A549 (cell line): ENCODE results near the gene RIOX2. TPM values are rescaled to one million over a fixed set of nuclear protein-coding genes. Genes with fewer than 3 reads are reported as not detected.

ENCODE experiments used
- ATAC-seq, 2 experiments: fragments of 200-7000 bp in 1 of 2; fragments of >200 bp in 1 of 2; cut with Nextera tagmentation in 1 of 2; cut with Tn5 transposase in 1 of 2; 3 replicates each; pipeline versions ENCODE4 v1.8.0 to v1.9.1; 2018 to 2020; ENCODE audit warnings: mild to moderate bottlenecking in 1 of 2, moderate library complexity in 1 of 2
- CTCF ChIA-PET: fragments of 300-600 bp; sonication (Branson Sonifier 250); formaldehyde crosslinking; extraction: SDS; loops from one replicate; lab custom pipeline; 2021; ENCODE audit warnings: antibody characterized with exemption, inconsistent platforms; lab: Yijun Ruan, JAX
- POLR2A ChIA-PET: fragments of 350-600 bp; formaldehyde crosslinking; extraction: SDS; loops from one replicate; lab custom pipeline; 2021; ENCODE audit warnings: antibody characterized with exemption, inconsistent platforms; lab: Yijun Ruan, JAX
- DNase-seq, 2 experiments: peaks; one replicate each; pipeline versions ENCODE4 v3.0.0 to v3.0.0-alpha.2; 2011 to 2016; ENCODE audit warnings: low read depth in 1 of 2, low spot score in 1 of 2
- FAIRE-seq: peaks from 2 replicates; lab custom pipeline; 2011; peaks lifted over from hg19 to GRCh38; lab: Jason Lieb, UNC
- H3K27ac ChIP-seq, 2 experiments: fragments of >200 bp; sonication (Bioruptor Twin); formaldehyde crosslinking; 3 replicates each; pipeline ENCODE4 v1.5.1; 2016 to 2017
- H3K4me1 ChIP-seq: fragments of >200 bp; sonication (Bioruptor Twin); formaldehyde crosslinking; 3 replicates; pipeline ENCODE4 v1.6.1; 2016
- H3K4me2 ChIP-seq: fragments of >200 bp; sonication (Bioruptor Twin); formaldehyde crosslinking; 3 replicates; pipeline ENCODE4 v1.6.1; 2016
- H3K4me3 ChIP-seq: fragments of >200 bp; sonication (Bioruptor Twin); formaldehyde crosslinking; 3 replicates; pipeline ENCODE4 v1.5.1; 2016
- H3K9me3 ChIP-seq: fragments of >200 bp; sonication (Bioruptor Twin); formaldehyde crosslinking; 3 replicates; pipeline ENCODE4 v1.6.1; 2016
- BHLHE40 ChIP-seq: IDR thresholded peaks from 2 replicates; pipeline ENCODE4 v1.6.1; 2012; ENCODE audit warnings: low read depth, low read length, inconsistent platforms
- CBX2 ChIP-seq: fragments of 200-600 bp; sonication (generic); IDR thresholded peaks from 2 replicates; pipeline ENCODE4 v1.6.1; 2016; ENCODE audit warnings: low read depth, mild to moderate bottlenecking, borderline replicate concordance
- CBX8 ChIP-seq: fragments of 200-600 bp; sonication (generic); IDR thresholded peaks from 2 replicates; pipeline ENCODE4 v1.6.1; 2016
- FOSL2 ChIP-seq, 2 experiments: fragments of 450-650 bp in 1 of 2; fragments of >200 bp in 1 of 2; sonication (Bioruptor Twin) in 1 of 2; formaldehyde crosslinking; IDR thresholded peaks; 2 replicates each; pipeline versions ENCODE4 v1.5.0 to v1.6.1; 2016 to 2020; ENCODE audit warnings: mild to moderate bottlenecking in 1 of 2, moderate library complexity in 1 of 2
- FOXS1 ChIP-seq: fragments of 250-450 bp; sonication (Bioruptor Pico); IDR thresholded peaks from 2 replicates; pipeline ENCODE4 v1.5.0; 2020; ENCODE audit warnings: mild to moderate bottlenecking, moderate library complexity
- HDAC2 ChIP-seq: fragments of 200-600 bp; sonication (generic); IDR thresholded peaks from 2 replicates; pipeline ENCODE4 v1.6.1; 2016
- HEYL ChIP-seq: fragments of 250-450 bp; sonication (Bioruptor Pico); IDR thresholded peaks from 2 replicates; pipeline ENCODE4 v1.8.0; 2021; ENCODE audit warnings: mild to moderate bottlenecking, moderate library complexity
- KDM1A ChIP-seq: fragments of 200-600 bp; sonication (generic); IDR thresholded peaks from 2 replicates; pipeline ENCODE4 v1.6.1; 2016; ENCODE audit warnings: low read depth, mild to moderate bottlenecking
- KDM5A ChIP-seq: fragments of 200-600 bp; sonication (generic); IDR thresholded peaks from 2 replicates; pipeline ENCODE4 v1.6.1; 2016; ENCODE audit warnings: antibody characterized with exemption, mild to moderate bottlenecking
- MYC ChIP-seq: IDR thresholded peaks from 2 replicates; pipeline ENCODE4 v1.6.1; 2012; ENCODE audit warnings: mild to moderate bottlenecking, inconsistent platforms, low read length, improper control_type of control experiment, borderline replicate concordance
- NFE2L2 ChIP-seq: fragments of 150-350 bp; conservative IDR thresholded peaks from 2 replicates; pipeline ENCODE4 v1.6.1; 2014; ENCODE audit warnings: low read length
- POLR2A ChIP-seq: IDR thresholded peaks from 2 replicates; pipeline ENCODE4 v1.6.1; 2012; ENCODE audit warnings: mild to moderate bottlenecking, low read length
- RARB ChIP-seq: fragments of 250-450 bp; sonication (Bioruptor Pico); IDR thresholded peaks from 2 replicates; pipeline ENCODE4 v1.8.0; 2021; ENCODE audit warnings: mild to moderate bottlenecking, moderate library complexity
- RCOR1 ChIP-seq: fragments of 150-350 bp; IDR thresholded peaks from 2 replicates; pipeline ENCODE4 v1.6.1; 2014; ENCODE audit warnings: antibody characterized with exemption, low read length, low read depth
- SMC3 ChIP-seq: fragments of >200 bp; sonication (Bioruptor Twin); formaldehyde crosslinking; IDR thresholded peaks from 3 replicates; pipeline ENCODE4 v1.6.1; 2018; ENCODE audit warnings: inconsistent platforms
- TFCP2L1 ChIP-seq: fragments of 250-450 bp; sonication (Bioruptor Pico); IDR thresholded peaks from 2 replicates; pipeline ENCODE4 v1.5.0; 2021; ENCODE audit warnings: mild to moderate bottlenecking
- TP53 ChIP-seq: fragments of 250-450 bp; sonication (Bioruptor Pico); IDR thresholded peaks from 2 replicates; pipeline ENCODE4 v1.5.0; 2021; ENCODE audit warnings: mild to moderate bottlenecking, moderate library complexity
- ZNF302 ChIP-seq: fragments of 250-450 bp; sonication (Bioruptor Pico); IDR thresholded peaks from 2 replicates; pipeline ENCODE4 v1.9.0; 2021; ENCODE audit warnings: inconsistent platforms, mild to moderate bottlenecking, moderate library complexity
- WGBS: methylation state at CpG from one replicate; pipeline ENCODE4 v1.1.6; 2017; ENCODE audit errors: missing lambda C conversion rate; 5-methylcytosine and 5-hydroxymethylcytosine counted together
- polyA plus RNA-seq, 4 experiments: library from polyadenylated mRNA; depleted of rRNA in 3 of 4; stranded (reverse); fragments of >200 nt; fragmentation: RNase III in 1 of 4; extraction: RNeasy Plus Mini Kit Qiagen cat#74134 plus additional on column Dnase treatment in 1 of 4; gene quantifications; 2 replicates in 3 of 4; 3 replicates in 1 of 4; pipeline ENCODE4 v1.2.3, GENCODE V29; 2011 to 2017
- TF ChIP-seq, protein P1 (sequence below): IDR thresholded peaks from 2 replicates; pipeline ENCODE4 v1.6.1; 2012
- TF ChIP-seq, protein P2 (sequence below): fragments of 150-350 bp; IDR thresholded peaks from 2 replicates; pipeline ENCODE4 v1.6.1; 2014; ENCODE audit warnings: low read depth, mild to moderate bottlenecking, low read length
- TF ChIP-seq, protein P3 (sequence below): fragments of >200 bp; sonication (Bioruptor Twin); formaldehyde crosslinking; IDR thresholded peaks from 2 replicates; pipeline ENCODE4 v1.6.1; 2016
- TF ChIP-seq, protein P4 (sequence below): fragments of 250-450 bp; sonication (Bioruptor Pico); IDR thresholded peaks from 2 replicates; pipeline ENCODE4 v1.5.0; 2021; ENCODE audit warnings: mild to moderate bottlenecking, moderate library complexity, borderline replicate concordance

Gene RIOX2
- polyA plus RNA-seq, 2 of the 4 experiments (the other 2 are of a cell fraction) = 34.1 to 49.6 TPM

DNA sequence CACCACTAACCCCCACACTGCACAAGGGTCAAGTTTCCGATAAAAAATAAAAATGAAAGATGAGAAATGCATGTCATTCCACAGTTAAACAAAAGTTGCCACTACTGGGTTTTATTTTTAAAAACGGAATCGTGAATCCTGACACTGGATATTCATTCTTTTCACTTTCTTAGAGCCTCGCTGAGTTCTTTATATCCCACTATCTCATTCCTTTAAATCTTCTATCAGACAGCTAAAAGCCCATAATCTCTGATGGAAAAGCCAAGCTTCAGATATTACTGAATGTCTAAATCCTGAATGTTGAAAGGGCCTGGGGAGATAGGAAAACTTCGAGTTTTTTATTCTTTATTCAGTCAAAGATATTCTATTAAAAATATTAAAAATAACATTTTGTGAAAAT lies 11.7 kb downstream of the RIOX2 start:
- CTCF ChIA-PET = interaction anchor here (0.8 kb wide), 1 partner anchor 62 kb away, joined by 4 read pairs; no protein-coding TSS in a partner anchor
- no peak overlapping the region for H3K4me3 ChIP-seq
- POLR2A ChIA-PET = no interaction called here
- TF ChIP-seq POLR2A (no peak), KDM1A (no peak)
- ATAC-seq (no peak), DNase-seq (no peak), FAIRE-seq (no peak)
- H3K4me1 ChIP-seq = no peaks in the 10 kb centered on the region
- no peak overlapping the region for H3K4me2 ChIP-seq
- H3K27ac ChIP-seq = no peak overlapping the region
- H3K9me3 ChIP-seq = no peaks in the 10 kb centered on the region
- 78% methylated on average over 5 of the region's 5 CpGs for WGBS

DNA sequence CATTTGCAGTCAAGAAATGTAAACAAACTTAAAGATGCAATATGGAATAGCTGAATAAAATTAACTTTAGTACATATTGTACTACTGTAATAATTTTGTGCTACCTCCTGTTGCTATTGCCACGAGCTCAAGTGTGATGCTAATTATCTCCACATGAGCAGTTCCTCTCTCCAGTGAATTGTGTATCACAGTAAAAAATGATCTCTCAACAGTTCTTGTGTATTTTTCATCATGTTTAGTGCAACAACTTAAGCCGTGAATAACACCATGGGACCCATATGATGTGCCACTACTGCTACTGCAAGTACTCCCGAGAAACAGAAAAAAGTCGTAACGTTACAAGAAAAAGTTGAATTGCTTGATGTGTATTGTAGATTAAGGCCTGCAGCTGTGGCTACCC lies 12.4 kb downstream of the RIOX2 start:
- WGBS = 94% methylated on average over 5 of the region's 5 CpGs
- FAIRE-seq (no peak), DNase-seq (no peak), ATAC-seq (no peak)
- Histone ChIP-seq H3K9me3 (no peaks in the 10 kb centered on the region), H3K4me2 (no peak overlapping the region), H3K27ac (no peak overlapping the region), H3K4me1 (no peaks in the 10 kb centered on the region), H3K4me3 (no peak overlapping the region)
- TF ChIP-seq RCOR1 = no peak
- TF ChIP-seq RARB (CRISPR knock-in tag) = no peak
- TF ChIP-seq TFCP2L1 = no peak
- no peak for TF ChIP-seq HEYL (CRISPR knock-in tag)
- TF ChIP-seq, protein P1, sequence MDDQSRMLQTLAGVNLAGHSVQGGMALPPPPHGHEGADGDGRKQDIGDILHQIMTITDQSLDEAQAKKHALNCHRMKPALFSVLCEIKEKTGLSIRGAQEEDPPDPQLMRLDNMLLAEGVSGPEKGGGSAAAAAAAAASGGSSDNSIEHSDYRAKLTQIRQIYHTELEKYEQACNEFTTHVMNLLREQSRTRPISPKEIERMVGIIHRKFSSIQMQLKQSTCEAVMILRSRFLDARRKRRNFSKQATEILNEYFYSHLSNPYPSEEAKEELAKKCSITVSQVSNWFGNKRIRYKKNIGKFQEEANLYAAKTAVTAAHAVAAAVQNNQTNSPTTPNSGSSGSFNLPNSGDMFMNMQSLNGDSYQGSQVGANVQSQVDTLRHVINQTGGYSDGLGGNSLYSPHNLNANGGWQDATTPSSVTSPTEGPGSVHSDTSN = no peak
- no peak for TF ChIP-seq FOXS1 (CRISPR knock-in tag)
- TF ChIP-seq MYC = no peak
- TF ChIP-seq NFE2L2 = no peak
- TF ChIP-seq ZNF302 = no peak
- no peak for TF ChIP-seq CBX8
- TF ChIP-seq POLR2A = no peak
- no peak for TF ChIP-seq KDM1A
- no peak for TF ChIP-seq HDAC2
- no peak for TF ChIP-seq BHLHE40
- TF ChIP-seq, protein P2, sequence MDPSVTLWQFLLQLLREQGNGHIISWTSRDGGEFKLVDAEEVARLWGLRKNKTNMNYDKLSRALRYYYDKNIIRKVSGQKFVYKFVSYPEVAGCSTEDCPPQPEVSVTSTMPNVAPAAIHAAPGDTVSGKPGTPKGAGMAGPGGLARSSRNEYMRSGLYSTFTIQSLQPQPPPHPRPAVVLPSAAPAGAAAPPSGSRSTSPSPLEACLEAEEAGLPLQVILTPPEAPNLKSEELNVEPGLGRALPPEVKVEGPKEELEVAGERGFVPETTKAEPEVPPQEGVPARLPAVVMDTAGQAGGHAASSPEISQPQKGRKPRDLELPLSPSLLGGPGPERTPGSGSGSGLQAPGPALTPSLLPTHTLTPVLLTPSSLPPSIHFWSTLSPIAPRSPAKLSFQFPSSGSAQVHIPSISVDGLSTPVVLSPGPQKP = no peak
- CTCF ChIA-PET = no interaction called here
- POLR2A ChIA-PET = no interaction called here

DNA sequence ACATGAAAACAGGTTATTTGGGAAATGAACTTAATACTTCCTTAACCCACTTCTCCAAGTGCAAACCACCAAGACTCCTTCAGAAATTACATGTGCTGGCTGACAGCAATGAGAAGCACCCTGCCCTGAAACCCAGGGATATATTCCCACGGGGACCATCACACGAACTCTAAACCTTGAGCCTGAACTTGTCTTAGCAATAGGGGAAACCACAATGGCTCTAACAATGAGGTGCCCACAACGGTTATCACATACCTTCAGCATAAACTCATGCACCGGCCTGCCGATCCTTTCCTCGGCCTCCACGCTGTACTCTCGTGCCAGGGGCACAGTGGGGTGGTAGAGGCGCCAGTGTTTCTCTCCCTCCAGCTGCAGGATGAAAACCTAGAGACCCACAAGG lies 13.4 kb downstream of the RIOX2 start:
- ATAC-seq (no peak), DNase-seq (no peak), FAIRE-seq (no peak)
- no peaks in the 10 kb centered on the region for H3K9me3 ChIP-seq
- 93% methylated on average over 9 of the region's 9 CpGs for WGBS
- no peak overlapping the region for H3K27ac ChIP-seq
- TF ChIP-seq, protein P3, sequence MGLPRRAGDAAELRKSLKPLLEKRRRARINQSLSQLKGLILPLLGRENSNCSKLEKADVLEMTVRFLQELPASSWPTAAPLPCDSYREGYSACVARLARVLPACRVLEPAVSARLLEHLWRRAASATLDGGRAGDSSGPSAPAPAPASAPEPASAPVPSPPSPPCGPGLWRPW = no peak
- no peak for TF ChIP-seq FOSL2 (IDR thresholded peaks at IDR 0.05)
- TF ChIP-seq FOSL2 (CRISPR knock-in tag; IDR thresholded peaks at IDR 0.05) = no peak
- no peak for TF ChIP-seq TP53 (CRISPR knock-in tag)
- TF ChIP-seq CBX2 = no peak
- TF ChIP-seq, protein P4, sequence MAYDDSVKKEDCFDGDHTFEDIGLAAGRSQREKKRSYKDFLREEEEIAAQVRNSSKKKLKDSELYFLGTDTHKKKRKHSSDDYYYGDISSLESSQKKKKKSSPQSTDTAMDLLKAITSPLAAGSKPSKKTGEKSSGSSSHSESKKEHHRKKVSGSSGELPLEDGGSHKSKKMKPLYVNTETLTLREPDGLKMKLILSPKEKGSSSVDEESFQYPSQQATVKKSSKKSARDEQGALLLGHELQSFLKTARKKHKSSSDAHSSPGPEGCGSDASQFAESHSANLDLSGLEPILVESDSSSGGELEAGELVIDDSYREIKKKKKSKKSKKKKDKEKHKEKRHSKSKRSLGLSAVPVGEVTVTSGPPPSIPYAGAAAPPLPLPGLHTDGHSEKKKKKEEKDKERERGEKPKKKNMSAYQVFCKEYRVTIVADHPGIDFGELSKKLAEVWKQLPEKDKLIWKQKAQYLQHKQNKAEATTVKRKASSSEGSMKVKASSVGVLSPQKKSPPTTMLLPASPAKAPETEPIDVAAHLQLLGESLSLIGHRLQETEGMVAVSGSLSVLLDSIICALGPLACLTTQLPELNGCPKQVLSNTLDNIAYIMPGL (CRISPR knock-in tag) = no peak
- no peak for TF ChIP-seq RCOR1
- TF ChIP-seq KDM5A = no peak
- TF ChIP-seq SMC3 = no peak
- TF ChIP-seq KDM1A = no peak
- POLR2A ChIA-PET = no interaction called here
- no peak overlapping the region for H3K4me3 ChIP-seq
- H3K4me2 ChIP-seq = no peak overlapping the region
- H3K4me1 ChIP-seq = no peaks in the 10 kb centered on the region
- CTCF ChIA-PET = interaction anchor here (1.0 kb wide), 1 partner anchor 11 kb away, joined by 4 read pairs; no protein-coding TSS in a partner anchor
